Skeletal muscle tissue (tissue), 4 donors: ENCODE results near the gene GGT6. TPM values are rescaled to one million over a fixed set of nuclear protein-coding genes. Genes with fewer than 3 reads are reported as not detected.

ENCODE experiments used
- H3K27ac ChIP-seq: one replicate; pipeline ENCODE4 v1.7.0; 2013; ENCODE audit warnings: mild to moderate bottlenecking, low read depth, low read length, inconsistent platforms
- H3K27me3 ChIP-seq, 3 donors: one replicate each; pipeline ENCODE4 v1.7.0; 2013; ENCODE audit warnings: low read length in 3 of 3; ENCODE audit not compliant: control insufficient read depth in 3 of 3, insufficient read depth in 3 of 3
- H3K36me3 ChIP-seq, 3 donors: one replicate each; pipeline ENCODE4 v1.7.0; 2013; ENCODE audit warnings: low read length in 3 of 3; ENCODE audit not compliant: control insufficient read depth in 3 of 3, insufficient read depth in 3 of 3
- H3K4me1 ChIP-seq, 3 donors: one replicate each; pipeline ENCODE4 v1.7.0; 2013; ENCODE audit warnings: low read length in 3 of 3, mild to moderate bottlenecking in 3 of 3; ENCODE audit not compliant: control insufficient read depth in 3 of 3, insufficient read depth in 3 of 3
- H3K4me3 ChIP-seq, 3 donors: one replicate each; pipeline ENCODE4 v1.7.0; 2013; ENCODE audit warnings: low read length in 3 of 3
- H3K9ac ChIP-seq, 3 donors: one replicate each; pipeline ENCODE4 v1.7.0; 2013; ENCODE audit warnings: low read length in 3 of 3, mild to moderate bottlenecking in 3 of 3, moderate library complexity in 2 of 3, low read depth in 1 of 3
- H3K9me3 ChIP-seq, 3 donors: one replicate each; pipeline ENCODE4 v1.7.0; 2013; ENCODE audit warnings: low read length in 3 of 3; ENCODE audit not compliant: control insufficient read depth in 3 of 3
- total RNA-seq: library from RNA; depleted of rRNA; stranded (reverse); fragments of >200 nt; gene quantifications from one replicate; pipeline ENCODE4 v1.2.3, GENCODE V29; 2014
- donor health status: Osteomylitis.

GGT6 gene
- total RNA-seq, 1 donor from 2014 or later, result not detected

DNA sequence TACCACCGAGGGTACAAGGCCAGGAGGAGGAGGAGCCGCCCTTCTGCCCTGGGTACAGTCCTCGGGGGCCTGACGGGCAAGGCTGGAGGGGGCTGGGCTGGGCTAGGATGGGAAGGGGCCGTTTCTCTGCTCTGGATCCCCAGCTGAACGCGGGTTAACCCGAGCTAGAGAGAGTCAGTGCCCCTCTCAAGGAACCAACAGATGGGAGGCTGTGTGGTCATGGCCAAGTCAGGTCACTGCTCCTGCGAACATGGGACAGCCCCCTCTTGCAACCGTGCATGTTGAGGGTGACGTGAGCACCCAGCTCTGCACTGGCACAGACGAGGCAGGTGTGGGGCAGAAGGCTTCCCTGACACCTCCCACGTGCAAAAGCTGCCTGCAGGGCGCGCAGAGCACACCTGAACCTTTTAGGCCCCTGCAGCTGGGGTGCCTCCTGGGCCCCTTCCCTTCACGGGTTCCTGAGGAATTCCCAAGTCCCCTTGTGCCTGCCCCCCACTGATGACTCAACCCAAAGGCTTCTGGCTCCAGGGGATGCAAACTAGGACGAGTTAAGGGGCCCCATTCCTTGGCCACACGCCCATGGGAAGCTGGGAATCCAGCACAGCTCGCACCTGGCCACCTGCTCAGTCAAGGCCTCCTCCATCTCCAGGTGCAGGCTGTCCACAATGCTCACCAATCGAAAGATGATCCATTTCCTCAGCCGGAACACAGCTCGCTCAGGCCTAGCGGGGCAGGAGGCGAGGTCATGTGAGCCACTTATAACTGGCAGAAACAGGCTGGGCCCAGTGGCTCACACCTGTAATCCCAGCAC lies 11.5 kb downstream of the GGT6 start:
- Histone ChIP-seq H3K36me3 (peaks cover 63 to 73% (median 69%) of the 10 kb centered on the region in 3 donors), H3K9ac (no peak overlapping the region), H3K4me3 (no peak overlapping the region), H3K27ac (no peak overlapping the region), H3K27me3 (no peaks in the 10 kb centered on the region), H3K9me3 (no peaks in the 10 kb centered on the region), H3K4me1 (peaks cover 2 to 10% (median 3%) of the 10 kb centered on the region in 3 donors)

DNA sequence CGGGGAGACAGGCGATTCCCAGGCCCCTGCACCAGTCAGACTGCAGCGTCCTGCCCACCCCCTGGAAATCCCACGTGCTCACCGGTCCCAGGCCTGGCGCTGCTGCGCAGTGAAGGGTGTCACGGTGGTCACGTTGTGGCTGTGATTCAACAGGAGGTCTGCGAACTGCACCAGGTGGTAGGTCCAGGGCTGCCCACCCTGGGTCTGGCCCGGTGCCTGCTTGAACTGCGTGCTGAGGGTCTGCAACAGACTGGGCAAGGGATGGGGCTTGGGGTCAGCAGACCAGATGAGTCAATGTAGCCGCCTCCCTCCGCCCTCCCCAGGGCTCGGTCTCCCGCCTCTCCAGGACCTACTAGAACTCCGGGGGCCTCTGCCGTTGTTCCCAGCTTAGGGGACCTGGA lies 12.3 kb downstream of the GGT6 start:
- Histone ChIP-seq H3K9ac (no peak overlapping the region), H3K4me1 (peaks cover 0 to 7% (median 2%) of the 10 kb centered on the region in 3 donors), H3K9me3 (no peaks in the 10 kb centered on the region), H3K36me3 (peaks cover 65 to 74% (median 71%) of the 10 kb centered on the region in 3 donors), H3K27me3 (no peaks in the 10 kb centered on the region), H3K4me3 (no peak overlapping the region), H3K27ac (no peak overlapping the region)

DNA sequence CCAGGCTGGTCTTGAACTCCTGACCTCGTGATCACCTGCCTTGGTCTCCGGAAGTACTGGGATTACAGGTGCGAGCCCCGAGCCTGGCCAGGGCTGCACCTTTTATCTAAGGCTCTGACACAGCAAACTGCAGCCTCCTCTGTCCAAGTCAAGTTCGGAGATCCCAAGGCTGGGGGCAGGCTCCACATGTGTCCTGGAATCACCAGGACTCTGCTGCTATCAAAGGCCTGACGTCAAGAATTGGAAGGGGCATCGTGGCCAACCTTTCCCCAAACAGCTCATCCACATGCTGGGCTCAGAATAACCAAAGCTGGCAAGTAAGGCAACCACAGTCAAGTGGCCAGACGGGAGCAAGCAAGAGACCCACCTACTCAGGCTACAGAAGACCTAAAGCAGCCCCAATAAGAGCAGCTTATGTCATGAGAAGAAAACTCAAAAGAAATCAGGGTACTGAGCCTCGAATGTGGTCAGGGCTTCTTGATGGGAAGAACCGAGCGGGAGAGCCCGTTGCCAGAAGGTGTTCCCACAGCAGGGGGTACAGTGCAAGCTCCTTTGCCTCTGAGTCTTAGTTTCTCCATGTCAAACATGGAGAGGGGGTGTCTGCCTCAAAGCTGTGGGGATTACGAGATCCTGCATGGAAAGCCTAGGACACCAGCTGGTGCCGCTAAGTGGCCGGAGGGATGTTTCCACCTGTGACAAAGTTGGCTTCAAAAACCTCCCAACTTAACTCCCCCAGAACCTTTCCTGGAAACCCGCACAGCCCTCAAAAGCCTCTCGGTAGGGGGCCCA lies 13.1 kb downstream of the GGT6 start:
- no peaks in the 10 kb centered on the region for H3K27me3 ChIP-seq
- peaks cover under 1 to 10% (median 2%) of the 10 kb centered on the region in 3 donors for H3K4me1 ChIP-seq
- H3K27ac ChIP-seq, result no peak overlapping the region
- peaks cover 70 to 75% (median 74%) of the 10 kb centered on the region in 3 donors for H3K36me3 ChIP-seq
- H3K4me3 ChIP-seq, result no peak overlapping the region
- no peak overlapping the region for H3K9ac ChIP-seq
- H3K9me3 ChIP-seq, result no peaks in the 10 kb centered on the region

DNA sequence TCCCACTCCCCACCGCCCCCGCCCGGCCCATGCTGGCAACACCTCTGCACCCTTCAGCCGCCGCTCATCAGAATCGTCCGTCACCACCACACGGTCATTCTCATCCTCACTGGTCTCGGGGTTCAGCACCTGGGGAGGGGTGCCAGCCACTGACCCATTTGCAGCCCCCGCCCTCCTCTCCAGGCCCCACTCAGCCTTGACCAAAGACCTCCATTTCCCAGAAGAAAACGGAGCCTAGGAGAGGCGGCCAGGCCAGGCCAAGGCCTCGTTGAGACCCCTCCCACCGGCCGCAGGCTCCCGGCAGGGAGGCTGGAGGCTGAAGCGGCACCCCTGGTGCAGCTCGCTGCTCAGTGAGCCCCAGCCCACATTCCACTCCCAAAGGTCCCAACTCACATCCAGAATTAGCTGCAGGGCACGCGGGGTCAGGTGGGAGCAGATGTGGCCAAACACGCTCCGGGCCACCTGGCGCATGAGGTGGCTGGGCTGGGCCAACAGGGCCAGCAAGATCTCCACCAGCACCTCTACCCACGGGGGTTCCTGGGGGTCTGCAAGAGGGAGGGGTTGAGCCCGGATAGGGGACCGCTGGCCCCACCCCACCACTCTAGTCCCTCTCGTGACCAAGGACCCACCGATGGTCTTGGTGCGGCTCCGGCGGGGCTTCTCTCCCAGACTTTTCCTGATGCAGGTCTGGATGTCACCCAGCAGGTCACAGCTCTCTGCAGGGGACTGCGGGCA lies 15.0 kb downstream of the GGT6 start:
- Histone ChIP-seq H3K9me3 (no peaks in the 10 kb centered on the region), H3K9ac (no peak overlapping the region), H3K27ac (peak overlapping the region; percentile 78), H3K27me3 (no peaks in the 10 kb centered on the region), H3K4me3 (no peak overlapping the region), H3K4me1 (peaks cover 14 to 26% (median 16%) of the 10 kb centered on the region in 3 donors), H3K36me3 (peaks cover 59 to 69% (median 66%) of the 10 kb centered on the region in 3 donors)

DNA sequence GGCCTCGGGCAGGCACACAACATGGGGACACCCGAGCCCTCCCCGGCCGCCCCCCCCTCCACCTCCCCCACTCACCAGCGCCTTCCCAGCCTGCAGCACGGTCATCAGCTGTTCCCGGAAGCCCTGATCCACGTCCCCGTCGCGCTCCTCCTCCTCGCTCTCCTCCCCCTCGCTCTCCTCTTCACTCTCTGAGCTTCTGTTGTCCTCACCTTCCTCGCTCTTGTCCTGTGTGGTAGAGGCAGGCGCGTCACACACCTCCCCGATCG lies 15.5 kb downstream of the GGT6 start:
- Histone ChIP-seq H3K4me1 (peaks cover 14 to 31% (median 17%) of the 10 kb centered on the region in 3 donors), H3K27me3 (no peaks in the 10 kb centered on the region), H3K27ac (peak overlapping the region; percentile 78), H3K36me3 (peaks cover 59 to 67% (median 65%) of the 10 kb centered on the region in 3 donors), H3K9ac (no peak overlapping the region), H3K4me3 (peak overlapping the region in 1 of 3 donors; percentile 44), H3K9me3 (no peaks in the 10 kb centered on the region)

DNA sequence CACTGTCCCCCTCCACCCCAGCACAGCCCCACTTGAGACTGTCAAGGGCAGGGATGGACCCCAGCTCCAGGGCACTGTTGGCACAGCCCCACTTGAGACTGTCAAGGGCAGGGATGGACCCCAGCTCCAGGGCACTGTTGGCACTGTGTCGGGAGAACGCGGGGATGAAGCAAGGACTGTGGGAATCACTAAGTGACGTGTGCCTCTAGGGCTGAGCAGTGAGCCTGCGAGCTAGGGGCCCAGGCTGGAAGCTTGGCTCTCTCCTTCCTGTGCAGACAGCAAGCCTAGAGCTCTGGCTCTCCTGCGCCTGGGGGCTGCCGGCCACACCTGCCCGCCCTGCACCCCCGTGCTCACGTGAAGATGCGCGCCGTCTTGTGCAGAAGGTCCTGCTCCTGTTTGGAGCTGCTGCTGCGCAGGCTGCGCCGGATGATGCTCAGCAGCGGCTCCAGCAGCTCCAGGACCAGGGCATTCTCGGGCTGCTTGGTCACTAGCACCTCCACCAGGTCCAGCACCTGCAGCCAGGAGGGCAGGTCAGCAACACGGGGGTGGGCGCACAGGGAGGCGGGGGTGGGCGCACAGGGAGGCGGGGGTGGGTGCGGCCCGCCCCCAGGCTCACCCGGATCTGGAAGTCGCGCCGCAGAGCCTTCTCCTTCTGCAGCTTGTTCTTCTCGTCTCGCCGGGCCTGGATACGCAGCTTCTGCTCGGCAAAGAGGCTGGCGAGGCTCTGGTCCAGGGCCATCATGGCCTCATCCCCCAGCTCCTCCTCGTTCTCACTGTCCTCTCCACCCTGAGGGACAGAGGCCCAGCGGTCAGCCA lies 16.0 kb downstream of the GGT6 start:
- no peak overlapping the region for H3K27ac ChIP-seq
- H3K4me3 ChIP-seq, result peak overlapping the region in 2 of 3 donors; percentile 6 to 44
- peaks cover 14 to 32% (median 17%) of the 10 kb centered on the region in 3 donors for H3K4me1 ChIP-seq
- no peaks in the 10 kb centered on the region for H3K9me3 ChIP-seq
- H3K27me3 ChIP-seq, result no peaks in the 10 kb centered on the region
- H3K9ac ChIP-seq, result no peak overlapping the region
- peaks cover 62 to 66% (median 64%) of the 10 kb centered on the region in 3 donors for H3K36me3 ChIP-seq

DNA sequence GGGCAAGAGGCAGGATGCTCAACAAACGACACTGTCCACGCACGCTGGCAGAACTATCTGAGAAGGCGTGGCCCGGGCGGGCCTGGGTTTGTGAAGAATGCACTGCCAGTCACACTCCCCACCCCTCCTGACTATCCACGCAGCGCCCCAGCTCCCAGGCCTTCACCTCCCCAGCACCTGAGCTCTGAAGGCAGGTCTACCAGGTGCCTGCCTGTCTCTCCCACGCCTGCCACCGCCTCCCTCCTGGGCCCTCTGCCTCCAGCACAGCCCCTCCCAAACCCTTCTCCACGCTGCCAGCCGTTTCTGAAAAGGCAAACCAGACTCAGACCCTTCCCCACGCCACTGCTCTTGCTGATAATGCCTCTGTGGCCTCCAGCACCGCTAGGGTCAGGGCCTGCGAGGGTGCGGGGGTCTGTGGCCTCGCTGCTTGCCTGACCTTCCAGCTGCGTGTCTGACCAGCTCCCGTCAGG lies 16.8 kb downstream of the GGT6 start:
- Histone ChIP-seq H3K36me3 (peaks cover 60 to 63% (median 62%) of the 10 kb centered on the region in 3 donors), H3K4me3 (no peak overlapping the region), H3K9ac (no peak overlapping the region), H3K27me3 (no peaks in the 10 kb centered on the region), H3K4me1 (peaks cover 14 to 32% (median 17%) of the 10 kb centered on the region in 3 donors), H3K9me3 (no peaks in the 10 kb centered on the region), H3K27ac (no peak overlapping the region)

DNA sequence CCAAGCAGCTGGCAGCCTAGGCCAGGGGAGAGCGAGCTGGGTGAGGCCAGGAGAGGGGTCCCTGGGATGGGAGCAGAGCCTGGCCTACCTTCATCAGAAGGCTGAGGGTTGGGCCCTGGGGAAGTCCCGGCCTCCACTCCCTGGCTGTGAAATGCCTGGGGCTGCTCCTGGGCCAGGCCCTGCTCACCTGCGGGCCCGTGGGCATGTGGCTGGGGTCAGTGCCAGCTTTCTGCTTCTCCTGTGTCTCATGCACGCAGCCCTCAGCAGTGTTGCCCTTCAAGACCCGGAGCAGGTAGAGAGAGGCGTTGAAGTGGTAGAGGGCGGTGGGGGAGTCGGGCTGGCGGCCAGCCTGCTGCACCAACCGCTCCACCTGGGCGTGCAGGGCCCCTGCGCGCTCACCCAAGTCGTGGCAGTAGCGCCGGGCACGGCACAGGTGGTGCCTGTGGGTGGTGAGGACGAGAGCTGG lies 17.6 kb downstream of the GGT6 start:
- Histone ChIP-seq H3K27ac (no peak overlapping the region), H3K9ac (no peak overlapping the region), H3K27me3 (no peaks in the 10 kb centered on the region), H3K4me3 (no peak overlapping the region), H3K9me3 (no peaks in the 10 kb centered on the region), H3K36me3 (peaks cover 55 to 58% (median 55%) of the 10 kb centered on the region in 3 donors), H3K4me1 (peaks cover 20 to 40% (median 23%) of the 10 kb centered on the region in 3 donors)
